PC-9 (cell line): ENCODE data around the gene LPAR1.

ENCODE experiments used
- CTCF ChIP-seq: fragments of 200-600 bp; sonication (generic); conservative IDR thresholded peaks from 2 replicates; pipeline ENCODE4 v1.6.1; 2017; ENCODE audit warnings: mixed run types, antibody characterized with exemption, mild to moderate bottlenecking, moderate library complexity
- EZH2 ChIP-seq: fragments of 200-600 bp; sonication (generic); IDR thresholded peaks from 2 replicates; pipeline ENCODE4 v1.8.0; 2017; ENCODE audit warnings: antibody characterized with exemption, low read depth

DNA sequence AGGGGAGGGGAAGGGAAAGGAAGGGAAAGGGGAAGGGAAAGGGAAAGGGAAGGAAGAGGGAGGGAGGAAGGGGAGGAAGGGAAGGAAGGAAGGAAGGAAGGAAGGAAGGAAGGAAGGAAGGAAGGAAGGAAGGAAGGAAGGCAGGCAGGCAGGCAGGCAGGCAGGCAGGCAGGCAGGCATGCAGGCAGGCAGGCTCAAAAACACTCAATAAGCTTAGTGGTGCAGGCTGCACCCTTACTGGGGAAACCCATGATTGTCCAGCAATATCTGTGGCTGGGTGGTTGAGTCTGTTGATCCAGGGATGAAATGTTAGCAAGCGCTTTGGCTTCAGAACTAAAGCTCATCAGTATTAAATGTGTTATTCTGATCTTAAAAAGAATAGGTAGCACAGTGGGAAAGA is 145.6 kb downstream of the LPAR1 start:
- TF ChIP-seq CTCF: no peak
- TF ChIP-seq EZH2: no peak
